Naive B cell (primary cell): Measurements from ENCODE around the gene MICAL2. TPM values are rescaled to one million over a fixed set of nuclear protein-coding genes. Genes with fewer than 3 reads are reported as not detected.

Experiments used
- ATAC-seq, 2 donors: fragments of 150-1000 bp; cut with Tn5 transposase; 2 replicates each; pipeline ENCODE4 v1.10.0; 2021; ENCODE audit warnings: low read depth in 2 of 2, mild to moderate bottlenecking in 2 of 2, moderate library complexity in 2 of 2
- DNase-seq: peaks from one replicate; pipeline ENCODE4 v3.0.0; 2022
- H3K27ac Mint-ChIP-seq, 6 donors: one replicate each; pipeline ENCODE4 v1.8.0; 2020 to 2022; ENCODE audit warnings: mild to moderate bottlenecking in 6 of 6, mixed read lengths in 6 of 6, moderate library complexity in 5 of 6, inconsistent platforms in 2 of 6
- H3K27me3 Mint-ChIP-seq, 3 donors: one replicate each; pipeline ENCODE4 v1.8.0; 2021 to 2022; ENCODE audit warnings: mixed read lengths in 3 of 3, mild to moderate bottlenecking in 1 of 3
- H3K36me3 Mint-ChIP-seq, 2 donors: one replicate each; pipeline ENCODE4 v1.8.0; 2020 to 2022; ENCODE audit warnings: mixed read lengths in 2 of 2, inconsistent platforms in 1 of 2, mild to moderate bottlenecking in 1 of 2
- H3K4me1 Mint-ChIP-seq, 3 donors: one replicate each; pipeline ENCODE4 v1.8.0; 2020 to 2022; ENCODE audit warnings: mixed read lengths in 3 of 3, inconsistent platforms in 1 of 3, mild to moderate bottlenecking in 1 of 3, moderate library complexity in 1 of 3
- H3K4me3 Mint-ChIP-seq, 8 donors: one replicate each; pipeline ENCODE4 v1.8.0; 2020 to 2022; ENCODE audit warnings: mild to moderate bottlenecking in 8 of 8, mixed read lengths in 8 of 8, moderate library complexity in 8 of 8, inconsistent platforms in 2 of 8
- H3K9me3 Mint-ChIP-seq, 7 donors: one replicate each; pipeline ENCODE4 v1.8.0; 2020 to 2022; ENCODE audit warnings: mixed read lengths in 7 of 7, mild to moderate bottlenecking in 5 of 7, inconsistent platforms in 2 of 7, moderate library complexity in 1 of 7
- polyA plus RNA-seq, 6 donors: library from polyadenylated mRNA; unstranded; fragments of 300-500 nt; fragmentation: Illumina TruSeq; gene quantifications; one replicate each; pipeline ENCODE4 v1.2.3, GENCODE V29; 2021; ENCODE audit warnings: low read depth in 6 of 6

Gene MICAL2
- polyA plus RNA-seq, 6 donors from 2014 or later: 0.05 to 1.3 TPM; not detected in 4

GRCh38 chr11:12214751-12215150 is 104.4 kb downstream of the MICAL2 start:
- H3K9me3 Mint-ChIP-seq: no peaks in the 10 kb centered on the region
- H3K36me3 Mint-ChIP-seq: peaks cover 0 to 4% of the 10 kb centered on the region in 2 donors
- H3K4me1 Mint-ChIP-seq: peaks cover 6 to 9% (median 7%) of the 10 kb centered on the region in 3 donors
- no peak overlapping the region for H3K4me3 Mint-ChIP-seq
- no peak for ATAC-seq
- DNase-seq: no peak
- H3K27me3 Mint-ChIP-seq: peaks cover 9 to 28% (median 25%) of the 10 kb centered on the region in 3 donors
- H3K27ac Mint-ChIP-seq: no peak overlapping the region

GRCh38 chr11:12215181-12215593 is 104.8 kb downstream of the MICAL2 start:
- H3K4me3 Mint-ChIP-seq: no peak overlapping the region
- H3K9me3 Mint-ChIP-seq: no peaks in the 10 kb centered on the region
- peaks cover 0 to 4% of the 10 kb centered on the region in 2 donors for H3K36me3 Mint-ChIP-seq
- no peak for ATAC-seq
- H3K27me3 Mint-ChIP-seq: peaks cover 12 to 28% (median 23%) of the 10 kb centered on the region in 3 donors
- no peak overlapping the region for H3K27ac Mint-ChIP-seq
- H3K4me1 Mint-ChIP-seq: peaks cover 6 to 9% (median 7%) of the 10 kb centered on the region in 3 donors
- DNase-seq: no peak

- Mint-ChIP-seq H3K4me1 (peaks cover 6 to 9% (median 7%) of the 10 kb centered on the region in 3 donors), H3K27me3 (peaks cover 12 to 25% (median 22%) of the 10 kb centered on the region in 3 donors), H3K9me3 (no peaks in the 10 kb centered on the region), H3K4me3 (no peak overlapping the region), H3K27ac (no peak overlapping the region), H3K36me3 (peaks cover 0 to 4% of the 10 kb centered on the region in 2 donors)
- no peak for ATAC-seq
- DNase-seq: no peak
Measured at GRCh38 chr11:12216041-12216451, 105.7 kb downstream of the MICAL2 start.

- ATAC-seq (no peak), DNase-seq (no peak)
Measured at GRCh38 chr11:12216671-12217374, 106.4 kb downstream of the MICAL2 start.

DNA sequence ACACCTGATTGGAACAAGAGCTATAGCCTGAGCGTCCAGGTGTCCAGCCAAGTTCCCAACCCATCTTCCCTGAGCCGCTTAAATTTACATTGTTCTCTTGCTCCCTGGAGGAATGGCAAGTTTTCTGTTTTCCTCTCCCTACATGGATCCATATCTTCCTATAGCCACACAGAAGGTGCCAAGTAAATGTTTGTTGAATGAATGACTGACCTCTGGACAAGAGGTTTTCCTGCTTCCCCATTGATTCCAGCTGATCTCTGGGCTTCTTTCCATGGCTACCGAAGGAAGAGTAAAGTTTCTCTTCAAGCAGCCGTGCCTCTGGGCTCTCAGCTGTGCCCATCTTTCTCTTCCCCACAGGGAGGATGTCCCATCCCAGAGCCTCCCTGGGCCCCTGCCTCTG is 107.5 kb downstream of the MICAL2 start:
- DNase-seq (no peak), ATAC-seq (no peak)
- no peak overlapping the region for H3K4me3 Mint-ChIP-seq
- no peaks in the 10 kb centered on the region for H3K9me3 Mint-ChIP-seq
- peaks cover 0 to 4% of the 10 kb centered on the region in 2 donors for H3K36me3 Mint-ChIP-seq
- peaks cover 6 to 9% (median 7%) of the 10 kb centered on the region in 3 donors for H3K4me1 Mint-ChIP-seq
- peaks cover 12 to 27% (median 19%) of the 10 kb centered on the region in 3 donors for H3K27me3 Mint-ChIP-seq
- no peak overlapping the region for H3K27ac Mint-ChIP-seq

More at GRCh38 chr11:12216671-12217374, 106.4 kb downstream of the MICAL2 start:
- no peaks in the 10 kb centered on the region for H3K9me3 Mint-ChIP-seq
- H3K4me3 Mint-ChIP-seq: no peak overlapping the region
- H3K27ac Mint-ChIP-seq: no peak overlapping the region
- H3K4me1 Mint-ChIP-seq: peaks cover 6 to 9% (median 7%) of the 10 kb centered on the region in 3 donors
- peaks cover 12 to 27% (median 19%) of the 10 kb centered on the region in 3 donors for H3K27me3 Mint-ChIP-seq
- peaks cover 0 to 4% of the 10 kb centered on the region in 2 donors for H3K36me3 Mint-ChIP-seq

DNA sequence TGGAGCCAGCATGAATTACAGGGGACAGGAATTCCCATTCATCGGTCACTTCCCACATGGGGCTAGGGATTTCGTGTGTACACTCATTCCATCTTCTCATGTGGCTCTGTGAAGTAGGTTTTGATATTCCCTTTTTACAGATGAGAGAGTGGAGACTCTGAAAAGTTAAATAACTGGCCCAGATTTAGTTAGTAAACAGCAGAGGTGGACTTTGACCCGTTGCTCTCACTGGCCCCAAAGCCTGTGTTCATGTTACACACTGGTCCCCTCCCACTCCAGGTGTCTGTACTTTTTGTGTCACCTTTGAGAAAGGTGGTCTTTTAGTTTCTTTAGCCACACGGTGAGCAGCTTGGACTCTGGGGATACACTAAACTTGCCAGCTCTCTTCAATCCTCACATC is 108.5 kb downstream of the MICAL2 start:
- peaks cover 6 to 10% (median 10%) of the 10 kb centered on the region in 3 donors for H3K4me1 Mint-ChIP-seq
- H3K36me3 Mint-ChIP-seq: peaks cover 0 to 4% of the 10 kb centered on the region in 2 donors
- no peak for DNase-seq
- no peaks in the 10 kb centered on the region for H3K9me3 Mint-ChIP-seq
- ATAC-seq: no peak
- no peak overlapping the region for H3K27ac Mint-ChIP-seq
- H3K27me3 Mint-ChIP-seq: peaks cover 12 to 27% (median 19%) of the 10 kb centered on the region in 3 donors
- no peak overlapping the region for H3K4me3 Mint-ChIP-seq

- Mint-ChIP-seq H3K4me1 (peaks cover 10 to 18% (median 18%) of the 10 kb centered on the region in 3 donors), H3K4me3 (no peak overlapping the region), H3K27ac (no peak overlapping the region), H3K36me3 (peaks cover 0 to 4% of the 10 kb centered on the region in 2 donors), H3K27me3 (peaks cover 12 to 27% (median 26%) of the 10 kb centered on the region in 3 donors), H3K9me3 (no peaks in the 10 kb centered on the region)
- no peak for DNase-seq
- no peak for ATAC-seq
Measured at GRCh38 chr11:12219757-12220156, 109.4 kb downstream of the MICAL2 start.

- Mint-ChIP-seq H3K9me3 (no peaks in the 10 kb centered on the region), H3K36me3 (peaks cover 0 to 4% of the 10 kb centered on the region in 2 donors), H3K27ac (no peak overlapping the region), H3K4me3 (no peak overlapping the region), H3K27me3 (peaks cover 12 to 27% (median 26%) of the 10 kb centered on the region in 3 donors), H3K4me1 (peaks cover 6 to 19% (median 16%) of the 10 kb centered on the region in 3 donors)
- ATAC-seq (no peak), DNase-seq (no peak)
Measured at GRCh38 chr11:12220305-12220704, 109.9 kb downstream of the MICAL2 start.

DNA sequence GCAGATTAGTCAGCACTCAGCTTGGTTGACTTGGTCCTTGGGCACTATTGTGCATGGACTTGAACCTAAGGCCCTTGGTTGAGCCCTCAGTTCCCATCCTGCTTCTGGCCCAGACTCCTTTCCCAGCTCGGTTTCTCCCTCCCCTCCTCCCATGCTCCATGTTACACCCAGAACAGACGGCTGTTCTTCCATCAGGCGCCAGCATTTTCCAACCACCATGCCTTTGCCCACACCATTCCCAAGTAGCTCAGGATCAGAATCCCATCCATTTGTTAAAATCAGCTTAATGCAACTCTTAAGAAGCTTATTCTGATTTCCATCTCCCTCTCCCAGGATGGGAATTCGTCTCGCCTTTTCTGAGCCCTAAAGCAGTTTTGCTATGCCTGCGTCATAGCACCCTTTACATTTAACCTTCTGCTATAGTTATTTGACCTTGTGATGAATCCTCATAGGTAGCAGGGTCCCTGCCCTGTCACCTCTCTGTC is 110.7 kb downstream of the MICAL2 start:
- H3K4me3 Mint-ChIP-seq: no peak overlapping the region
- peaks cover 12 to 27% (median 24%) of the 10 kb centered on the region in 3 donors for H3K27me3 Mint-ChIP-seq
- DNase-seq: no peak
- H3K9me3 Mint-ChIP-seq: no peaks in the 10 kb centered on the region
- no peak for ATAC-seq
- H3K36me3 Mint-ChIP-seq: peaks cover 0 to 4% of the 10 kb centered on the region in 2 donors
- peaks cover 4 to 17% (median 12%) of the 10 kb centered on the region in 3 donors for H3K4me1 Mint-ChIP-seq
- no peak overlapping the region for H3K27ac Mint-ChIP-seq

DNA sequence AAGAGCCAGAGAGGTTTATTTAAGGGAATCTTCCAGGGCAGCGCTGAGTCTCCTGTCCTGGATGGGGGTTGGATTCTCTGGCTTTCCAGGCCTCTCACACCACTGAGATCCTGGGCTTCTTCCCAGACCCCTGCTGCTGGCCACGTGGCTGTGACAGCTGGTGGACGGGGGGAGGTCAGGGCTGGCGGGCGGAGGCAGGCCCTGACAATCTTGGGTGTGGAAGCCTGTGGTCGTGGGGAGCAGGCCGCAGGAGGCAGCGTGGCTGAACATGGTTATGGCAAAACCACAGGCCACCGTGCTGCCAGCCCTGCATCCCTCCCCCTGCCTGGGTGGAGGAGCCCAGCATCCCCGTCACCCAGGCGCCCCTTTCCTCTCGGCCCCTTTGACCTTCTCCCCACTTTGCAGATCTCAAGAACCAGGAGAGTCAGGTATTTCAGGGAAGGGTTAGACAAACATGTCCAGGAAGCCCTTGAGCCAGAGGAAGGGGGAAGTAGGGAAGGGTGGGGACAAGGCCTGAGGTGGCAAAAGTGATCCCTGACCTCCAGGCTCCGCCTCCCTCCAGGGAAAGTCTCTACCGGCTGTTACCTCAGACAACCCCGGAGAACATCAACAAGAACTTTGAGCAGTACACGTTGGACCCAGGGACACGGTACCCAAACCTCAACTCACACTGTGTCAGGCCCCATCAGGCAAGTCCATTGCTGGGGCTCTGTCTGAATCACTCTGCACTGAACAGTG is 111.8 kb downstream of the MICAL2 start:
- Mint-ChIP-seq H3K4me3 (no peak overlapping the region), H3K27ac (peak overlapping the region in 1 of 6 donors; percentile 26), H3K36me3 (peaks cover 0 to 4% of the 10 kb centered on the region in 2 donors), H3K27me3 (peaks cover 12 to 27% (median 16%) of the 10 kb centered on the region in 3 donors), H3K4me1 (peaks cover 4 to 17% (median 12%) of the 10 kb centered on the region in 3 donors), H3K9me3 (no peaks in the 10 kb centered on the region)
- DNase-seq: no peak
- no peak for ATAC-seq

- DNase-seq (no peak), ATAC-seq (no peak)
- no peak overlapping the region for H3K4me3 Mint-ChIP-seq
- no peaks in the 10 kb centered on the region for H3K36me3 Mint-ChIP-seq
- peak overlapping the region in 2 of 6 donors; percentile 2 to 22 for H3K27ac Mint-ChIP-seq
- peaks cover 6 to 14% (median 12%) of the 10 kb centered on the region in 3 donors for H3K27me3 Mint-ChIP-seq
- no peaks in the 10 kb centered on the region for H3K9me3 Mint-ChIP-seq
- H3K4me1 Mint-ChIP-seq: peaks cover 4 to 15% (median 12%) of the 10 kb centered on the region in 3 donors
Measured at GRCh38 chr11:12223771-12224536, 113.6 kb downstream of the MICAL2 start.

DNA sequence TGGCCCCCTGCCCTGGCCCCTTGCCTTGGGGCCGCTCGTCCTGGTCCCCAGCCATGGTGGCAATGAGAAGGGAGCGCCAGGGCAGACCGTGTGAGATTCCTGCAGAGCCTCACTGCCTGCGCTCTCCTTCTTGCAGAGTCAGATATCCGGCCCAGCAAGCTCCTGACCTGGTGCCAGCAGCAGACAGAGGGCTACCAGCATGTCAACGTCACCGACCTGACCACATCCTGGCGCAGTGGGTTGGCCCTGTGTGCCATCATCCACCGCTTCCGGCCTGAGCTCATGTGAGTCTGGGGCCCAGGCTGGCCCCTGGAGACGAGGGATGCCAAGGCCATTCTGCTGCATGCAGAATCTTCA is 114.1 kb downstream of the MICAL2 start:
- peak overlapping the region in 1 of 8 donors; percentile 62 for H3K4me3 Mint-ChIP-seq
- H3K27me3 Mint-ChIP-seq: peaks cover 6 to 12% (median 8%) of the 10 kb centered on the region in 3 donors
- H3K4me1 Mint-ChIP-seq: peaks cover 4 to 15% (median 12%) of the 10 kb centered on the region in 3 donors
- peak; percentile 14 for DNase-seq
- H3K9me3 Mint-ChIP-seq: no peaks in the 10 kb centered on the region
- ATAC-seq: peak; percentile 49 to 58
- no peaks in the 10 kb centered on the region for H3K36me3 Mint-ChIP-seq
- H3K27ac Mint-ChIP-seq: no peak overlapping the region
